T-helper 1 cell treated with Interleukin-12 subunit alpha and Interleukin-12 subunit beta and Interleukin-4 antibody, amounts not matched to agents 30 μg/mL and 1 μg/mL, for 36 hours (primary cell): ENCODE results near the gene IRF8.

Experiments
- H3K27ac Mint-ChIP-seq: one replicate; pipeline ENCODE4 v1.8.0; 2021; ENCODE audit warnings: mild to moderate bottlenecking, mixed read lengths
- H3K27me3 Mint-ChIP-seq: one replicate; pipeline ENCODE4 v1.8.0; 2021; ENCODE audit warnings: low read depth, mixed read lengths
- H3K36me3 Mint-ChIP-seq: one replicate; pipeline ENCODE4 v1.8.0; 2021; ENCODE audit warnings: low read depth, mixed read lengths
- H3K4me1 Mint-ChIP-seq: one replicate; pipeline ENCODE4 v1.8.0; 2021; ENCODE audit warnings: low read depth, mixed read lengths
- H3K4me3 Mint-ChIP-seq: one replicate; pipeline ENCODE4 v1.8.0; 2021; ENCODE audit warnings: mild to moderate bottlenecking, moderate library complexity, mixed read lengths
- H3K9me3 Mint-ChIP-seq: one replicate; pipeline ENCODE4 v1.8.0; 2021; ENCODE audit warnings: mixed read lengths

Gene IRF8

DNA sequence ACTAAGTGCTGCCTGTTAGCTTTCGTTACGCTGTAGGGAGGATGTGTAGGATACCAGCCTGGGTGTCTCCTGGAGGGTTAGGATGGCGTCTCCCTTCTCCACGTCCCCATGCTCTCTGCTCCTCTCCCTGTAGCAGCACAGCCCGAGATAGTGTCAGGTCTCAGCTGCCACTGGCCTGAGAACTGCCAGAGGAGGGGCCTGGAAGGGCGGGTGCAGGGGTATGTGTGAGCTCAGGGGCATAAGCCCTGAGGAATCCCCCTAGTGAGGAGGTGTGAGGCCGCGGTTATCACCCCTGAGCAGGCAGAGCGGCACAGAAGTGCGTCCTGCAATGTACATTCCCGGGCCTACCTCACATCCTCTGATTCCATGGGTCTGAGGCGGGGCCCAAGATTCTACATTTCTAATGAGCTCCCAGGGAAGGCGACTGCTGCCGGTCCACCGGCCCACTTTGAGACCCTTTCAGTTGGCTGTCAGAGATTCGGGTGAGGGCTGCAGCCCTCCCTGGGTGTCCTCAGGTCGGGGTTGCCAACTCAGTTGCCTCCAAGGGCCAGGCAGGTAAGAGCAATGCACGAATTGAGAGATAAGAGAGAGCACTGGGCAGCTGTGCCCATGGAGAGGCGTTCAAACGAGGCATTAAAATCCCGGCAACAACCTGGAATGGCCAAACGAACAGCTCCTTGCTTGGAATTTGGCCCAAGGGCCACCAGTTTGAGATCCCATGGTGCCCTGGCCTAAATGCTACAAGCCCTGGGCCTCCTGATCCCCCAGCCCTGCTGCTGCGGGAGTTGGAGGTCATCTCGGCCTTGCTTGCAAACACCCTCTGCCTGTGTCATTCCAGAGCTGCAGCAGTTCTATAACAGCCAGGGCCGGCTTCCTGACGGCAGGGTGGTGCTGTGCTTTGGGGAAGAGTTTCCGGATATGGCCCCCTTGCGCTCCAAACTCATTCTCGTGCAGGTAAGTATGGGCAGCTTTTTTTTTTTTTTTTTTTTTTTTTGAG lies 20.6 kb downstream of the IRF8 start:
- Mint-ChIP-seq H3K9me3 (no peaks in the 10 kb centered on the region), H3K27me3 (no peaks in the 10 kb centered on the region), H3K27ac (no peak overlapping the region), H3K4me1 (peaks cover 11% of the 10 kb centered on the region), H3K4me3 (no peak overlapping the region), H3K36me3 (peaks cover 17% of the 10 kb centered on the region)

DNA sequence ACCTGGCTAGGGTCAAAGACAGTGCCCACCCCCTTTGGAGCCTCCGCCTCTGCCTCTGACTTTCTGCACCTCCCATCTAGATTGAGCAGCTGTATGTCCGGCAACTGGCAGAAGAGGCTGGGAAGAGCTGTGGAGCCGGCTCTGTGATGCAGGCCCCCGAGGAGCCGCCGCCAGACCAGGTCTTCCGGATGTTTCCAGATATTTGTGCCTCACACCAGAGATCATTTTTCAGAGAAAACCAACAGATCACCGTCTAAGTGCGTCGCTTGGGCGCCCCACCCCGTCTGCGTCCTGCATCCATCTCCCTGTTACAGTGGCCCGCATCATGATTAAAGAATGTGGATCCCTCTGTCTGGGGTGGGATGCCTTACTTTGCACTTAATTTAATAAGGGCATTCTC lies 22.1 kb downstream of the IRF8 start:
- H3K27ac Mint-ChIP-seq = no peak overlapping the region
- peaks cover 17% of the 10 kb centered on the region for H3K36me3 Mint-ChIP-seq
- H3K4me3 Mint-ChIP-seq = no peak overlapping the region

DNA sequence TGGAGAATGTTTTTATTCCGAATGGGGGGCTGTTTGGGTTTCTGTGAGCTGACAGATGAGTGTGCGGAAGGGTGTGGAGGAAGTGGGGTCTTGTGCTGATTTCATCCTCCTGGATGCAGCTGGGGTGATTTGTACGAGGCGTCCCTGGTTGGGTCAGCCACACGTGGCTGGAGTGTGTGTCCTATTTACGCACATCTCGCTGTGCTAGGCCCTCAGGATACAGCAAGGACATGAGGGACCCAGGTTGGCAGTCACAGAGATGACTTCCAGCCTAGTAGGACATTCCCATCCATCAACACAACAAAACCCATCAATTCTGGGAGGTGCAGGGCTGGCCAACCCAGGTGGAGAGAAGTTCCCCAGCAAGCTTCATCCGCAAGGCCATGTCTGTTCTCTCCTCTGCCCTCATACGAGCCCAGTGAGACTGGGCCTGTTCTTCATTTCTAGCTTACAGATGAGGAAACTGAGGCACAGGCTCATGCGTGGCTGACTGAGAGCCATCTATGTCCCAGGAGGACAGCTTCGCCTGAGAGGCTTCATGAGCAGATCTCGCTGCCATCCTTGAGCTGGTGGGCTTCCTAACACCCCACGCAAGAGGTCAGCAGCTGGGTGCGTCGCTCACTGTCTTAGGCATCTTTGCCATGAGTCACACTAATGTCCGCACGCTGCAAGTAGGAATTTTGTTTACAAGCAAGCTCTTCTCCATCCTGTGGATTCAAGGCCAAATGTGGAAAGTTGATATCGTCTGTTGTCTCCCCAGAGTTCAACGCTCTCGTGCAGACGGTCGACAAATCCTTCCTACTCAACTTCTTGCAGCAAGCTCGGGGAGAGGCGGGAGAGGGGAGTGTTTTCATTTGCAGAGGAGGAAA lies 24.4 kb downstream of the IRF8 start:
- peaks cover 6% of the 10 kb centered on the region for H3K4me1 Mint-ChIP-seq
- peaks cover 6% of the 10 kb centered on the region for H3K27me3 Mint-ChIP-seq
- no peaks in the 10 kb centered on the region for H3K9me3 Mint-ChIP-seq
- H3K27ac Mint-ChIP-seq = no peak overlapping the region
- no peak overlapping the region for H3K4me3 Mint-ChIP-seq
- peaks cover 12% of the 10 kb centered on the region for H3K36me3 Mint-ChIP-seq

More for the DNA sequence above, 22.1 kb downstream of the IRF8 start:
- Mint-ChIP-seq H3K4me1 (peaks cover 11% of the 10 kb centered on the region), H3K9me3 (no peaks in the 10 kb centered on the region), H3K27me3 (no peaks in the 10 kb centered on the region)

DNA sequence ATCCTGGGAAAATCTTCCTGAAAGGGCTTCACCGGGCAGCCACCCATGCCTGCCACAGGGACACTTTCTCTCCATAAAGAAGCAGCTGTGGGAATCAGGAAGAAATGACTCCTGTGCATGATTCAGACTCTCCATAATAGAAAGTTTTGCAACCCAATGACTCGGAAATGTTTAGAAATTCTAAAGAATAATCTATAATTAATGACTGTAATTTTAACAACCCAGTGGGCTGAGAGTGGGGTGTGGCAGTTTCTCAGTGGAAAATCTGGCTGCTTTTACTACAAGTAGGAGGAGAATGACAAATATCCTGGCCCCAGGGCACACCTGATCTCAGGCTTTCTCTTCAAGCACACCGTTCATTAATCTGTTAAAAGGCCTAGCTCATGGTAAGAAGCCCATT lies 25.7 kb downstream of the IRF8 start:
- Mint-ChIP-seq H3K27me3 (peaks cover 15% of the 10 kb centered on the region), H3K4me1 (peaks cover 6% of the 10 kb centered on the region), H3K36me3 (peaks cover 9% of the 10 kb centered on the region), H3K4me3 (no peak overlapping the region), H3K27ac (no peak overlapping the region), H3K9me3 (no peaks in the 10 kb centered on the region)

DNA sequence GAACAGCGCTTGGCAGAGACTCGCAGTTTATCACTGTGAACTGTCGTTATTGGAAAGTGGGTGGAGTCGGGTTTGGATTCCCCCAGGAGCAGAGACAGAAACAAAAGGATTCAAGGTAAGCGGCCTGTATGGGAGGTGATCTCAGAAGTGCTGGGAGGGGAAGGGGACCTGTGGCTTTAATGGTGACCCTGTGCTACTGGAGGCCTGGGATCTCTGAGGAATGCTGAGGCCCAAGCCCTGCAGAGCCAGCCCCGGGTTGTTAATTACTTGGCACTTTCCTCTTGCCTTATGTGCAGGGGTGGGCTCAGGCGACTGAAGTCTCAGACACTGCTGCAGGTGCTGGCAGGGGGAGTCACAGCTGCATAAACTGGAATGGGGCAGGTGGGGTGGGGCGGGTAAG lies 27.4 kb downstream of the IRF8 start:
- Mint-ChIP-seq H3K27me3 (peaks cover 19% of the 10 kb centered on the region), H3K4me1 (peaks cover 4% of the 10 kb centered on the region), H3K36me3 (peaks cover 2% of the 10 kb centered on the region), H3K4me3 (no peak overlapping the region), H3K9me3 (no peaks in the 10 kb centered on the region), H3K27ac (no peak overlapping the region)

DNA sequence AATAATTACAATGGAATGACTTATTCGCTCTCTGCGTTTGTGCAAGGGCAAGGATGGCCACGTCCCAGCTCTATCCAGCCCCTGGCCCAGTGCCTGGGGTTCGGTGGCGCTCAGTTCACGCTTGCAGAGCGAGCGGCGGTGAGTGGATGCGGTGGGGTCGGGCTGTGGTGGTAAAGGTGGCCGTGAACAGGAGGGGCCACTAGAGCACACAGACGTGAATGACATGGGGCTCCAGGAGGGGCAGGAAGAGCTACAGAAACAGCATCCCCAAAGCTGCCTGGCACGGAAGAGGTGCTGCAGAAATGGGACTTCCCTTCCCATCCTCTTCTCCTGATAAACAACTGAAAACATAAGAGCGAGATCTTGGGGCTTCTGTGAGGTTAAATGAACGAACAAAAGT lies 28.4 kb downstream of the IRF8 start:
- Mint-ChIP-seq H3K9me3 (no peaks in the 10 kb centered on the region), H3K27ac (no peak overlapping the region), H3K4me1 (peaks cover 4% of the 10 kb centered on the region), H3K27me3 (peaks cover 19% of the 10 kb centered on the region), H3K36me3 (no peaks in the 10 kb centered on the region), H3K4me3 (no peak overlapping the region)

DNA sequence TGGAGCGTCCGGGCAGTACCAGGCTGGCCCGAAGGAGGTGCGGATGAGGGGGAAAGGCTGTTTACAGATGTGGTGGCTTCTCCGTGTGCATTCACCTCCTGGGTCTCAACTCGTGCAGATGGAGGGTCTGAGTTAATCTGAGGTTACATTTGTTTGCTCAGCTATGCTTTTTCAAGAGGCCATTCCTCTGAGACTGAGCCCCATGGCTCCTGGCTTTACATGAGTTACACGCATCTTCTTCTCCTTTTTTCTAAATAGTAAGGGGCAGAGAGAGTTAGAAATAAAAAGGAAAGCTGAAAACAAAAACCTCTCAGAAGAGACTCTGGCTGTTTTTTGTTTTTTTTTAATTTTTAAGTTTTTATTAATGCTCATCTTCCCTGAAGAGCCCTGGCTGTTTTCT lies 29.0 kb downstream of the IRF8 start:
- H3K4me3 Mint-ChIP-seq = no peak overlapping the region
- no peaks in the 10 kb centered on the region for H3K9me3 Mint-ChIP-seq
- no peaks in the 10 kb centered on the region for H3K36me3 Mint-ChIP-seq
- no peak overlapping the region for H3K27ac Mint-ChIP-seq
- peaks cover 19% of the 10 kb centered on the region for H3K27me3 Mint-ChIP-seq
- peaks cover 4% of the 10 kb centered on the region for H3K4me1 Mint-ChIP-seq

DNA sequence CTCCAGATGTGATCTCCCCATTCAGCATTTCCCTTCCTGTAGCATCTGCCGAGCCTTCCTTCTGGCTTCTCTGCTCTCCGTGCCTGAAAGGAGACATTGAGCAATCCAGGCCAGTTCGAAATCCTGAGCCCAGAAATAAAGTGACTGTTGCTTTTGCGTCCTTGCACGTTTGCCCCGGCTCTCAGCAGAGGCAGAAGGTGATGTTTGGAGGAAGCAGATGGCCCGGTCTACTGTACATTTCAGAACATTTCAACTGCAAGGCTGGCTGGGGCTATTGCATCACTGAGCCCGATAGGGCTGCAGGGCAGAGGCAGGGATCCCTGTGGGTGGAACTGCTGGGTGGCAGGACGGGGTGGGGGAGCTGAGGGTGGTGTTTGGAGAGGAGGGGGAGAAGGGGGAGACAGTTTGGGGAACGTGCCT lies 29.4 kb downstream of the IRF8 start:
- Mint-ChIP-seq H3K36me3 (no peaks in the 10 kb centered on the region), H3K9me3 (no peaks in the 10 kb centered on the region), H3K4me1 (peaks cover 4% of the 10 kb centered on the region), H3K4me3 (no peak overlapping the region), H3K27me3 (peaks cover 19% of the 10 kb centered on the region), H3K27ac (no peak overlapping the region)

DNA sequence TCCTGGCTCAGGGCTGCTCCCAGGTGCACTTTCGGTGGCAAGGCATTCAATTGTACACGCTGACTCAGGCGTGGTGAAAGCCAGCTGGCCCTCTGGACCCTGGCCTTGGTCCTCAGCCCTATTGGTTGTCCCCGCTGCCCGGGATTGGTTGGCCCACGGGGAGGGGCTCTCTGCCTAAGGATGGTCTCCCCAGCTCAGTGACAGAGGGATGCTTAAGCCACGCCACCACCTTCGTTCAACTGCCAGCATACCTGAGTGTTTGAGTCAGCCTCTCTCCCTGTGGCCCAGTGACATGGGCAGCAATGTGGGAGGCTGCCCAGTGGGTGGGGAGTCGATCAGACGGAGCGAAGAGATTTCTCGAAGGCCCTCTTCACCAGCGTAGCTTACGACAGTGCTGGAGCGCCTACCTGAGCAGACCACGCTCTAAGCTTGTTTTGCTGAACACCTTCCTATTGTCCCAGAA lies 30.3 kb downstream of the IRF8 start:
- Mint-ChIP-seq H3K4me1 (peaks cover 4% of the 10 kb centered on the region), H3K4me3 (no peak overlapping the region), H3K9me3 (no peaks in the 10 kb centered on the region), H3K27ac (no peak overlapping the region), H3K27me3 (peaks cover 19% of the 10 kb centered on the region), H3K36me3 (no peaks in the 10 kb centered on the region)

DNA sequence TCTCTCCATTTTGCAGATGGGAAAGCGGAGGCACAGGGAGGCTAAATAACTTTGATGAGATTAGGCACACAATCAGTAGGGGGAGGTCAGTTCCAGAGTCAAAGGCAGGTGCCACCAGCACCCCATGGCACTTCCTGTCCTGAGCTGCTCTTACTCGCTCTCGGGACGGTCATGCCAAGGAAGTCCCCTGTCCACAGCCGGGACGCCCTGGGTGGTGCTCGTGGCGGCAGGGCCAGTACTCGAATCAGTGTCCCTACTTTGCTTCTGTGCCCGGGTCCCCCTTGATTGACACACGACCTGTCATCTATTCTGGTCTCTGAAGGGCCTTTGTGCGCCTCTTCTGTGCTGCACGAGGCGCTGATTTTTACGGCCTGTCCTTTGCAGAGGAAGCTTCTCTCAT lies 31.3 kb downstream of the IRF8 start:
- Mint-ChIP-seq H3K4me3 (no peak overlapping the region), H3K27me3 (peaks cover 24% of the 10 kb centered on the region), H3K9me3 (no peaks in the 10 kb centered on the region), H3K4me1 (peaks cover 10% of the 10 kb centered on the region), H3K27ac (no peak overlapping the region), H3K36me3 (no peaks in the 10 kb centered on the region)

DNA sequence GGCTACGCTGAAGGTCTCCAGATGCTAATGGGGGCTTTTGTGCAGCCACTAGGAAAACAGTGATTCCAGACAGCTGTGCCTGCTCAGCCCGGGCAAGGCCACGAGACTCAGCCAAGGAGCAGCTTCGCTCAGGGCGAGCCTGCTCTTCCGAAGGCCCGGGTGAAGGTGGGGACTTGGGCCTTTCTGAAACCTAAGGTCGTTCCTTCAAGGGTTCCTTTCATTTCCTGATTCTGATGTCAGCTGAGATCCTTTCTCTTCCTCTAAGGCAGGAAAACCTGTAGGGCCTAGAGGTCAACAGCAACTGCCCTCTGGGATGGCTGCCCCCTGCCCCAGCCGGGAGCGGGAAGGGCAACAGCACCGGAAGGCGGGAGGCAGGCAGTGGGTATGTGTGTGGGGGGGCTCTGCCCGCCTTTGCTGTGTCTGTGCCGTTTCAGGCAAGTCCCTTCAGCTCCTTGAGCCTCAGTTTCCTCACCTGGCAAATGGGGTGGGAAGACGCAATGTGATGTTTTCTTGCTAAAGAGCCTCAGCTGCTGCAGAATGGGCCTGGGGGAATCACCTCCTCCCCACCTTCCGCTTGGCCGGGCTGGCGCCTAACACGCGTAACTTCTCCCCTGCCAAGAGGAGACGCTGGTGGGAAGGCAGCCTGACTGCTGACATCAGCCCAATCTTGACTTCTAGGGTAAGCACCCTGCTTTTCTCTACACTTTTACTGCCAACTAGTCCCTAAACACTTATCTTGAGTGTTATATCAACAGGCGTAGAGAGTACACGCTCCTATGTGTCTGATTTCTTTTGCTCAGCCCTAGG lies 32.8 kb downstream of the IRF8 start:
- Mint-ChIP-seq H3K9me3 (no peaks in the 10 kb centered on the region), H3K27me3 (peaks cover 24% of the 10 kb centered on the region), H3K4me3 (no peak overlapping the region), H3K4me1 (peaks cover 25% of the 10 kb centered on the region), H3K27ac (no peak overlapping the region), H3K36me3 (no peaks in the 10 kb centered on the region)

DNA sequence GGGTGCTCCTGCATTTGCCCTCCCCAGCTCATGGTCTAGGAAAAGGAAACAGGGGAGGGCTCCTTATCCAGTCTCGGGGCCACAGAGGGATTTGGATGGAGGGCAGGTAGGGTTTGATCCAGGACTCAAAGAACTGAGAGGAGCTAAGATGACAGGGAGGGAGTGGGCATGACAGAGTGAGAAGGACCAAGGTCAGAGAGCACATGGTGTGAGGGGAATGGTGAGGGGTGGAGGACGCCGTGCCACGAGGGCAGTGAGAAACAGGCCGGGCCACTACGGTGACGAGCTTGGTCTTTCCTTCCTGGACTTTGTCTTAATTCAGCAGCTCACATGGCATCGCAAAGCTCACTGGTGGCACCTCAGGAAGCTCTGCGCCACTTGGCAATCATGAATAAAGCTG lies 35.2 kb downstream of the IRF8 start:
- Mint-ChIP-seq H3K27me3 (peaks cover 14% of the 10 kb centered on the region), H3K4me3 (no peak overlapping the region), H3K9me3 (no peaks in the 10 kb centered on the region), H3K27ac (no peak overlapping the region), H3K36me3 (no peaks in the 10 kb centered on the region), H3K4me1 (peaks cover 28% of the 10 kb centered on the region)

DNA sequence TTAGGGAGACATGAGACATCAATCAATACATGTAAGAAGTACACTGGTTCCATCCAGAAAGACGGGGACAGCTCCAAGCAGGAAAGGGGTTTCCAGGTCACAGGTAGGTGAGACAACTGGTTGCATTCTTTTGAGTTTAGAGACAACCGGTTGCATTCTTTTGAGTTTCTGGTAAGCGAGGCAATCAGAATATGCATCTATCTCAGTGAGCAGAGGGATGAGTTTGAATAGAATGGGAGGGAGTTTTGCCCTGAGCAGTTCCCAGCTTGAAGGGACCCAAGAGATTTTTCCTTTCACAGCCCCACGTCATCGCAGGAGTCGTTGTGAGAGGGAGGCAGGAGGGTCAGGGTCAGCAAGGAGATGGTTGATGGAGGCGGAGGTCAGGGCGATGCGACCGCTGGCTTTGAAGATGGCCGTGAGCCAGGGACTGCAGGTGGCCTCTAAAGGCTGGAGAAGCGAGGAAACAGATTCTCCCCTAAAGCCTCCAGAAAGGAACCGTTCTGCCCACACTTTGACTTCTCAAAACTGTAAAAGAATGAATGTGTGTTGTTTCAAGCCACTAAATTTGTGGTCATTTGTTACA lies 36.5 kb downstream of the IRF8 start:
- H3K9me3 Mint-ChIP-seq = no peaks in the 10 kb centered on the region
- H3K4me1 Mint-ChIP-seq = peaks cover 28% of the 10 kb centered on the region

More for the DNA sequence above, 36.5 kb downstream of the IRF8 start:
- Mint-ChIP-seq H3K36me3 (no peaks in the 10 kb centered on the region), H3K4me3 (peak overlapping the region; percentile 47), H3K27me3 (peaks cover 19% of the 10 kb centered on the region), H3K27ac (peak overlapping the region; percentile 88)
